GM19193 (cell line): Measurements from ENCODE around the gene DHX16.
A peak's percentile ranks its signal among the peaks of the same experiment; 100 is the strongest.

ENCODE experiments used
- POLR2A ChIP-seq: IDR thresholded peaks from 4 replicates; pipeline ENCODE4 v1.6.1; 2011; ENCODE audit not compliant: insufficient read depth, insufficient read length; ENCODE audit errors: extremely low read depth

DHX16 gene

GRCh38 chr6:30655743-30656094 is 17.1 kb downstream of the DHX16 start:
- TF ChIP-seq POLR2A, result no peak

- TF ChIP-seq POLR2A, result no peak
These were observed 17.7 kb downstream of the DHX16 start for GRCh38 chr6:30654798-30655742.

- no peak for TF ChIP-seq POLR2A
These were observed 21.7 kb downstream of the DHX16 start for GRCh38 chr6:30651143-30651542.

- peak; percentile 65 for TF ChIP-seq POLR2A
These were observed 25.3 kb downstream of the DHX16 start for GRCh38 chr6:30647242-30648116.

GRCh38 chr6:30646450-30647241 is 26.2 kb downstream of the DHX16 start, which contains the start of gene C6orf136:
Gene C6orf136, plus strand, starts transcription at chr6:30647133. Its CDS starts 99 bp downstream, at chr6:30647232.
- no peak for TF ChIP-seq POLR2A

GRCh38 chr6:30645989-30646388 is 26.8 kb downstream of the DHX16 start:
- no peak for TF ChIP-seq POLR2A

- TF ChIP-seq POLR2A, result no peak
These were observed 28.0 kb downstream of the DHX16 start for GRCh38 chr6:30644769-30645168.

- TF ChIP-seq POLR2A, result no peak
These were observed 29.1 kb downstream of the DHX16 start for GRCh38 chr6:30643656-30644055.

GRCh38 chr6:30641048-30641447 is 31.8 kb downstream of the DHX16 start:
- no peak for TF ChIP-seq POLR2A

GRCh38 chr6:30640481-30640880 is 32.3 kb downstream of the DHX16 start:
- TF ChIP-seq POLR2A, result no peak

GRCh38 chr6:30635834-30636233 is 37.0 kb downstream of the DHX16 start:
- no peak for TF ChIP-seq POLR2A

GRCh38 chr6:30626484-30627366 is 46.1 kb downstream of the DHX16 start, which contains the start of gene ATAT1:
Gene ATAT1, plus strand, starts transcription at chr6:30626874.
- peak; percentile 79 for TF ChIP-seq POLR2A

GRCh38 chr6:30625511-30625910 is 47.3 kb downstream of the DHX16 start:
- no peak for TF ChIP-seq POLR2A

GRCh38 chr6:30619561-30619960 is 53.2 kb downstream of the DHX16 start:
- TF ChIP-seq POLR2A, result no peak

- TF ChIP-seq POLR2A, result no peak
These were observed 54.5 kb downstream of the DHX16 start for GRCh38 chr6:30618270-30618797.
